ENCODE data around the gene PLCH1. TPM values are rescaled to one million over a fixed set of nuclear protein-coding genes. Genes with fewer than 3 reads are reported as not detected.

The PLCH1 gene
- total and polyA plus RNA-seq, 9 of the 15 experiments (the other 6 are each of a cell fraction or from before 2014, with no cell fraction given), result 0.17 to 0.62 (median 0.40) TPM

- Histone ChIP-seq H4K20me1 (replicated peaks; ENCODE audit: control insufficient read depth, insufficient read depth, low read length) (no peaks in the 10 kb centered on the region), H3K9ac (ENCODE audit: insufficient read depth in 1 of 2, low read depth in 2 of 2, low read length in 2 of 2) (no peak overlapping the region), H3K9me3 (replicated peaks; ENCODE audit: control insufficient read depth, insufficient read depth, low read depth, low read length) (no peaks in the 10 kb centered on the region), H3K27ac (ENCODE audit: extremely low read depth, low read depth, low read length) (no peak overlapping the region), H3K4me3 (no peak overlapping the region), H3K36me3 (ENCODE audit: control insufficient read depth, insufficient read depth, low read length) (no peaks in the 10 kb centered on the region), H3K4me1 (replicated peaks in 1 of 2; ENCODE audit: control insufficient read depth in 2 of 2, insufficient read depth in 2 of 2, low read length in 2 of 2) (peaks cover 0 to 2% of the 10 kb centered on the region in 2 experiments; a peak in 1 of 5 replicates), H3K4me2 (ENCODE audit: insufficient read depth, low read length) (no peak overlapping the region), H3K9me1 (ENCODE audit: control insufficient read depth, insufficient read depth, low read length) (no peaks in the 10 kb centered on the region), H3K27me3 (ENCODE audit: control insufficient read depth in 2 of 2, insufficient read depth in 2 of 2, low read length in 2 of 2) (no peaks in the 10 kb centered on the region), H2AFZ (ENCODE audit: low read depth, low read length) (no peak overlapping the region), H3K79me2 (ENCODE audit: control insufficient read depth, insufficient read depth, low read length) (no peaks in the 10 kb centered on the region)
- intact Hi-C loops (cut with micrococcal nuclease), result no loop called here
- FAIRE-seq, result no peak
- BruUV-seq (replicated peaks), result no TSS peak
- TF ChIP-seq ZBTB12 (CRISPR knock-in tag; IDR thresholded peaks at IDR 0.05), result no peak
- no peak for TF ChIP-seq TOE1 (IDR thresholded peaks at IDR 0.05; ENCODE audit: borderline replicate concordance)
- TF ChIP-seq TOE1 (CRISPR knock-in tag; IDR thresholded peaks at IDR 0.05; ENCODE audit: borderline replicate concordance, low read depth), result no peak
- TF ChIP-seq JUND (IDR thresholded peaks at IDR 0.05; ENCODE audit: borderline replicate concordance, low read depth, low read length), result no peak
- no peak for TF ChIP-seq JUND (tag; IDR thresholded peaks at IDR 0.05; ENCODE audit: borderline replicate concordance, low read depth, low read length)
- no peak for TF ChIP-seq ZNF143 (CRISPR knock-in tag; IDR thresholded peaks at IDR 0.05)
- TF ChIP-seq ZNF408 (CRISPR knock-in tag; IDR thresholded peaks at IDR 0.05; ENCODE audit: low read depth), result no peak
- TF ChIP-seq ZZZ3 (IDR thresholded peaks at IDR 0.05), result no peak
- WGBS (ENCODE audit: insufficient coverage, low coverage, missing lambda C conversion rate), result 5% methylated on average over 2 of the region's 2 CpGs
- in situ Hi-C loops (cut with MboI), result no loop called here
- CTCF ChIA-PET (ENCODE audit: low intra/inter-chr PET ratio), result no interaction called here
- ATAC-seq, result no peak
- DNase-seq (ENCODE audit: extremely low read depth in 1 of 4, low spot score in 3 of 4), result no peak
- POLR2A ChIA-PET, result interaction anchor here (0.6 to 0.7 kb wide), 2 partner anchors 10 to 79 kb away, joined by 3 to 4 read pairs; no protein-coding TSS in a partner anchor
These were observed 76.9 kb downstream of the PLCH1 start for GRCh38 chr3:155667988-155668387.

All from K562 (cell line).